Measurements from ENCODE around the gene RAB23. TPM values are rescaled to one million over a fixed set of nuclear protein-coding genes. Genes with fewer than 3 reads are reported as not detected.

The RAB23 gene
- total and polyA plus RNA-seq, 2 of the 8 experiments (the other 6 are each of a cell fraction or from before 2014, with no cell fraction given) = 6.5 to 17.2 TPM

DNA sequence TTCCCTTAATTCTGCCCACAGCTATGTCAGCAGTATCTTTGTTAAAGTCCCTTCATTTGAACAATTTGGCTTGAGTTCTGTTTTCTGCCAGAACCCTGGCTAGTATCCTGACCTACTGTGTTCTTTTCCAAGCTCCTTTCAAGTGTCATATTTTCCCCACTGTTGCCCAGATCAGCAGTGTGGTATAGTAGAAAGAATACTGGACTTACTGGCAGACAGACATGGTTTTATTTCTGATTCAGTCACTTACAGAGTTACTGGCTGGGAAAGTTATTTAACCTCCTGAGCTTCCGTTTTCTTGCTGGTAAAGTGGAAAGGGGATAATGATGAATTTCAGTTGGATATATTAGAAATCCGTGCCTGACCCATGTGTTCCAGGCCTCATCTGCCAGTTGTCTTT is 39.8 kb upstream of the RAB23 start:
- WGBS, 2 experiments (ENCODE audit: extremely low coverage in 1 of 2, insufficient coverage in 1 of 2, insufficient read length in 1 of 2, insufficient replicate concordance in 2 of 2, low coverage in 1 of 2, low lambda C conversion rate in 2 of 2, missing lambda C conversion rate in 1 of 2) = 79% methylated on average over 2 of the region's 2 CpGs; no CpG with 5 or more reads in 1 of the 2 experiments

More for the DNA sequence above, 39.8 kb upstream of the RAB23 start:
- Histone ChIP-seq H3K4me2 (ENCODE audit: insufficient read depth in 1 of 2, low read depth in 2 of 2, low read length in 2 of 2) (no peak overlapping the region), H2AK5ac (ENCODE audit: low read depth, low read length) (no peak overlapping the region), H2BK5ac (ENCODE audit: low read depth, low read length) (no peak overlapping the region), H4K8ac (ENCODE audit: extremely low read depth, insufficient read depth, low read length) (no peak overlapping the region), H3K4me1 (replicated peaks in 1 of 4; ENCODE audit: control insufficient read depth in 3 of 4, insufficient read depth in 4 of 4, low read length in 3 of 4) (no peaks in the 10 kb centered on the region), H3K9ac (replicated peaks in 1 of 4; ENCODE audit: extremely low read depth in 1 of 4, low read depth in 3 of 4, low read length in 3 of 4) (no peak overlapping the region), H3K27ac (ENCODE audit: low read depth, low read length) (no peak overlapping the region), H4K20me1 (replicated peaks in 1 of 2; ENCODE audit: control insufficient read depth in 1 of 2, insufficient read depth in 2 of 2, low read length in 2 of 2) (no peaks in the 10 kb centered on the region), H3K4ac (replicated peaks; ENCODE audit: insufficient read length, low read depth, low read length) (no peak overlapping the region), H2AFZ (ENCODE audit: low read length) (no peak overlapping the region), H4K5ac (ENCODE audit: insufficient read length, low read depth, low read length) (no peak overlapping the region), H3K27me3 (replicated peaks in 1 of 4; ENCODE audit: control insufficient read depth in 3 of 4, extremely low read depth in 1 of 4, insufficient read depth in 3 of 4, low read length in 3 of 4) (no peaks in the 10 kb centered on the region), H3K9me3 (ENCODE audit: insufficient read depth in 2 of 2, low read depth in 1 of 2, low read length in 1 of 2) (no peaks in the 10 kb centered on the region), H3K36me3 (ENCODE audit: control insufficient read depth in 2 of 4, insufficient read depth in 4 of 4, low read length in 3 of 4) (no peaks in the 10 kb centered on the region), H2BK120ac (replicated peaks; ENCODE audit: low read depth, low read length) (no peak overlapping the region), H3K23me2 (ENCODE audit: low read depth, low read length) (no peaks in the 10 kb centered on the region), H2BK20ac (ENCODE audit: low read length) (no peak overlapping the region), H3K14ac (ENCODE audit: insufficient read length) (no peak overlapping the region), H3K4me3 (ENCODE audit: extremely low read depth in 1 of 4, insufficient read depth in 2 of 4, low read depth in 3 of 4, low read length in 4 of 4) (no peak overlapping the region), H4K91ac (replicated peaks; ENCODE audit: insufficient read length, low read length) (no peak overlapping the region), H2BK15ac (ENCODE audit: low read length) (no peak overlapping the region), H2BK12ac (ENCODE audit: low read depth, low read length) (no peak overlapping the region), H3K18ac (ENCODE audit: extremely low read depth, low read length) (no peak overlapping the region), H3K23ac (ENCODE audit: insufficient read length) (no peak overlapping the region), H3K79me2 (ENCODE audit: control insufficient read depth in 1 of 2, insufficient read depth in 2 of 2, low read length in 2 of 2) (no peaks in the 10 kb centered on the region), H3K79me1 (ENCODE audit: low read depth, low read length) (no peaks in the 10 kb centered on the region), H3K56ac (replicated peaks; ENCODE audit: insufficient read length, low read depth, low read length) (no peak overlapping the region)
- no peak for DNase-seq (ENCODE audit: low read depth in 1 of 2, low spot score in 2 of 2)
- ChIA-PET POLR2A (ENCODE audit: partially characterized antibody) (interaction anchor here (1.3 kb wide), 1 partner anchor 40 kb away, joined by 3 read pairs; no protein-coding TSS in a partner anchor), CTCF (ENCODE audit: partially characterized antibody) (interaction anchor here (0.7 to 1.9 kb wide), 5 partner anchors 16 to 357 kb away, joined by 3 to 6 read pairs (median 5); partner anchors contain the start of gene PRIM2)
- TF ChIP-seq SP4 (IDR thresholded peaks at IDR 0.05; ENCODE audit: low read length) (no peak), GABPA (IDR thresholded peaks at IDR 0.05; ENCODE audit: borderline replicate concordance, insufficient read depth, low read length) (no peak), SIRT6 (IDR thresholded peaks at IDR 0.05; ENCODE audit: low read length) (no peak), SP2 (IDR thresholded peaks at IDR 0.05; ENCODE audit: low read length) (no peak), TEAD4 (IDR thresholded peaks at IDR 0.05; ENCODE audit: low read depth, low read length) (no peak), BCL11A (IDR thresholded peaks at IDR 0.05; ENCODE audit: low read depth in 2 of 2, low read length in 2 of 2) (no peak), HDAC2 (IDR thresholded peaks at IDR 0.05; ENCODE audit: borderline replicate concordance in 1 of 2, low read depth in 2 of 2, low read length in 2 of 2) (no peak), RBBP5 (IDR thresholded peaks at IDR 0.05; ENCODE audit: borderline replicate concordance, low read depth, low read length) (no peak), SIX5 (IDR thresholded peaks at IDR 0.05; ENCODE audit: low read depth, low read length) (no peak), TBP (IDR thresholded peaks at IDR 0.05; ENCODE audit: low read depth, low read length) (no peak), EP300 (IDR thresholded peaks at IDR 0.05; ENCODE audit: borderline replicate concordance in 1 of 2, low read depth in 2 of 2, low read length in 2 of 2) (no peak), BACH1 (IDR thresholded peaks at IDR 0.05; ENCODE audit: low read length) (no peak), POLR2A (IDR thresholded peaks at IDR 0.05; ENCODE audit: control extremely low read depth in 1 of 2, low read depth in 2 of 2, low read length in 2 of 2) (no peak), TCF12 (IDR thresholded peaks at IDR 0.05; ENCODE audit: low read depth, low read length) (no peak), CREB1 (IDR thresholded peaks at IDR 0.05) (no peak), CHD1 (IDR thresholded peaks at IDR 0.05; ENCODE audit: low read depth, low read length) (no peak)
- no peak for FAIRE-seq
